Measurements from ENCODE around the gene OTOA. TPM values are rescaled to one million over a fixed set of nuclear protein-coding genes. Genes with fewer than 3 reads are reported as not detected.
"Not testable (repeated sequence)": the region's sequence is repeated elsewhere in the genome, so short reads cannot be mapped to it uniquely, and the experiment has no call there.

OTOA gene
- polyA plus RNA-seq, 1 donor, result 0.13 TPM

GRCh38 chr16:21768810-21769209 is 105.0 kb downstream of the OTOA start:
- not testable (repeated sequence) for H3K4me1 ChIP-seq (ENCODE audit: control insufficient read depth, insufficient read depth, low read length); H3K27me3 ChIP-seq (ENCODE audit: control insufficient read depth, insufficient read depth, low read length); H3K27ac ChIP-seq (ENCODE audit: low read length); DNase-seq; H3K9me3 ChIP-seq (ENCODE audit: control insufficient read depth, low read depth, low read length); H3K36me3 ChIP-seq (ENCODE audit: control insufficient read depth, insufficient read depth, low read length); H3K4me3 ChIP-seq (ENCODE audit: low read length)
- no CpG with 5 or more reads among the region's 5 CpGs for WGBS (ENCODE audit: insufficient coverage, low lambda C conversion rate)

GRCh38 chr16:21769284-21769683 is 105.5 kb downstream of the OTOA start:
- not testable (repeated sequence) for H3K4me1 ChIP-seq (ENCODE audit: control insufficient read depth, insufficient read depth, low read length); H3K36me3 ChIP-seq (ENCODE audit: control insufficient read depth, insufficient read depth, low read length); H3K9me3 ChIP-seq (ENCODE audit: control insufficient read depth, low read depth, low read length); H3K4me3 ChIP-seq (ENCODE audit: low read length); H3K27me3 ChIP-seq (ENCODE audit: control insufficient read depth, insufficient read depth, low read length); H3K27ac ChIP-seq (ENCODE audit: low read length)
- peak in 1 of 2 donors; percentile 3 for DNase-seq
- no CpG with 5 or more reads among the region's 2 CpGs for WGBS (ENCODE audit: insufficient coverage, low lambda C conversion rate)

DNA sequence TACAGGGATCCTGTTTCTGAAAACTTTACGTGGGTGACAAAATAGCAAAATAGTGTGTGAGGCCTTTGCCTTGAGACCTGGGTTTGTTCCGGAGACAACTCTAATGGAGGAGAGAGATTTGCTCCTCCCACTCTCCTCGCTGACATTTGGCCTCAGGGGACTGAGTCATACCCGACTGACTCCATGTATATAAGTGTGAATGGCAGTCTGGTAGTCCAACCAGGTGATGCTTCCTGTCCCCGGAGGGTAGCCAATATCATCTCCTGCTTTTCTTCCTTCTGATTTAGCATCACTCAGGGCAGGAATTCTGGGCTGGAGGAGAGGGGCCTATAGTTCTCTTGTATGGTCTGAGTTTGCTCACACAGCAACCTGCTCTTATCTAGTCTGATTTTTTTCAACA is 106.8 kb downstream of the OTOA start:
- H3K27me3 ChIP-seq (ENCODE audit: control insufficient read depth, insufficient read depth, low read length); H3K27ac ChIP-seq (ENCODE audit: low read length); DNase-seq; H3K36me3 ChIP-seq (ENCODE audit: control insufficient read depth, insufficient read depth, low read length); H3K4me1 ChIP-seq (ENCODE audit: control insufficient read depth, insufficient read depth, low read length); H3K9me3 ChIP-seq (ENCODE audit: control insufficient read depth, low read depth, low read length); H3K4me3 ChIP-seq (ENCODE audit: low read length): not testable (repeated sequence)
- no CpG with 5 or more reads among the region's 5 CpGs for WGBS (ENCODE audit: insufficient coverage, low lambda C conversion rate)

- not testable (repeated sequence) for H3K27me3 ChIP-seq (ENCODE audit: control insufficient read depth, insufficient read depth, low read length); H3K27ac ChIP-seq (ENCODE audit: low read length); DNase-seq; H3K9me3 ChIP-seq (ENCODE audit: control insufficient read depth, low read depth, low read length); H3K4me1 ChIP-seq (ENCODE audit: control insufficient read depth, insufficient read depth, low read length); H3K36me3 ChIP-seq (ENCODE audit: control insufficient read depth, insufficient read depth, low read length); H3K4me3 ChIP-seq (ENCODE audit: low read length)
- WGBS (ENCODE audit: insufficient coverage, low lambda C conversion rate), result no CpG with 5 or more reads among the region's 9 CpGs
Observed at GRCh38 chr16:21772547-21773206, 108.9 kb downstream of the OTOA start.

DNA sequence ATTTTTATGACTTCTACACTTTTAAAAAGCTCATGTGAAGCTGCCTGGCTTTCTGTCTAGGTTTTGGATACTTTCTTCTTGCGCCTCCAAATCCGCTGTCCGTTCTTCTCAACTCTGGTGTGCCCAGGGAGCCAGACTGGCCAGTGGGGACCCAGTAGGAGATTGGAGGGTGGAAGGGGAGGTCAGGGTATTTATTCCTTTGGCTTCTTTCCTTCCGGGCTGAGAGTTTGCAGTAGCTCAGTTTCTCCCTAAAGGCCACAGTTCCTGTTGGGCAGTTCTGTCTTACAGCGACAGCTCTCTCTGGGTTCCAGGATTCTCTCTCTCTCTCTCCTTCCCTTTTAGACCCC is 109.4 kb downstream of the OTOA start:
- H3K4me1 ChIP-seq (ENCODE audit: control insufficient read depth, insufficient read depth, low read length); DNase-seq; H3K36me3 ChIP-seq (ENCODE audit: control insufficient read depth, insufficient read depth, low read length); H3K27ac ChIP-seq (ENCODE audit: low read length); H3K27me3 ChIP-seq (ENCODE audit: control insufficient read depth, insufficient read depth, low read length); H3K4me3 ChIP-seq (ENCODE audit: low read length); H3K9me3 ChIP-seq (ENCODE audit: control insufficient read depth, low read depth, low read length): not testable (repeated sequence)
- WGBS (ENCODE audit: insufficient coverage, low lambda C conversion rate), result no CpG with 5 or more reads among the region's 5 CpGs

- not testable (repeated sequence) for H3K4me3 ChIP-seq (ENCODE audit: low read length); H3K27me3 ChIP-seq (ENCODE audit: control insufficient read depth, insufficient read depth, low read length); H3K4me1 ChIP-seq (ENCODE audit: control insufficient read depth, insufficient read depth, low read length); H3K9me3 ChIP-seq (ENCODE audit: control insufficient read depth, low read depth, low read length); H3K36me3 ChIP-seq (ENCODE audit: control insufficient read depth, insufficient read depth, low read length); DNase-seq; H3K27ac ChIP-seq (ENCODE audit: low read length)
- WGBS (ENCODE audit: insufficient coverage, low lambda C conversion rate), result no CpG with 5 or more reads among the region's 5 CpGs
Observed at GRCh38 chr16:21780525-21780924, 116.8 kb downstream of the OTOA start.

- no CpG with 5 or more reads among the region's 1 CpG for WGBS (ENCODE audit: insufficient coverage, low lambda C conversion rate)
- not testable (repeated sequence) for DNase-seq; H3K36me3 ChIP-seq (ENCODE audit: control insufficient read depth, insufficient read depth, low read length); H3K27ac ChIP-seq (ENCODE audit: low read length); H3K4me3 ChIP-seq (ENCODE audit: low read length); H3K27me3 ChIP-seq (ENCODE audit: control insufficient read depth, insufficient read depth, low read length); H3K9me3 ChIP-seq (ENCODE audit: control insufficient read depth, low read depth, low read length); H3K4me1 ChIP-seq (ENCODE audit: control insufficient read depth, insufficient read depth, low read length)
Observed at GRCh38 chr16:21790506-21790905, 126.7 kb downstream of the OTOA start.

DNA sequence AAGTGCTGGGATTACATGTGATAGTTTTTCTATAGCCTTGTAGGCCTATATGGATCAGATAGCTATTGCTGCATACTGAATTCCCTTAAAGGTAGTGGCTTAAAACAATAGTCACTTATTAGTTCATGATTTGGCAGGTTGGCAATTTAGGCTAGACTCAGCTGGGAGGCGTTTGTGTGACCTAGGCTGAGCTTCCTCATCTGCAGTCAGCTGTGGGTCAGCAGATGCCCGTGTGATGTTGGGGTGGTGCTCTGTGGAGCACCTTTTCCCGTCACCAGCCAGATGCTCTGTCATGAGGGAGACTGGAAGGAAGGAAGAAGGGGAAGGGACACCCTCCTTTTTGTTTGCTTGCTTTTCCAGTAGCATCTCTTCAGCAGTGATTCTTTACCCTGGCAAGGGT is 129.5 kb downstream of the OTOA start:
- not testable (repeated sequence) for H3K36me3 ChIP-seq (ENCODE audit: control insufficient read depth, insufficient read depth, low read length); H3K27ac ChIP-seq (ENCODE audit: low read length); H3K4me1 ChIP-seq (ENCODE audit: control insufficient read depth, insufficient read depth, low read length); H3K4me3 ChIP-seq (ENCODE audit: low read length); H3K27me3 ChIP-seq (ENCODE audit: control insufficient read depth, insufficient read depth, low read length); DNase-seq; H3K9me3 ChIP-seq (ENCODE audit: control insufficient read depth, low read depth, low read length)
- WGBS (ENCODE audit: insufficient coverage, low lambda C conversion rate), result no CpG with 5 or more reads among the region's 3 CpGs

DNA sequence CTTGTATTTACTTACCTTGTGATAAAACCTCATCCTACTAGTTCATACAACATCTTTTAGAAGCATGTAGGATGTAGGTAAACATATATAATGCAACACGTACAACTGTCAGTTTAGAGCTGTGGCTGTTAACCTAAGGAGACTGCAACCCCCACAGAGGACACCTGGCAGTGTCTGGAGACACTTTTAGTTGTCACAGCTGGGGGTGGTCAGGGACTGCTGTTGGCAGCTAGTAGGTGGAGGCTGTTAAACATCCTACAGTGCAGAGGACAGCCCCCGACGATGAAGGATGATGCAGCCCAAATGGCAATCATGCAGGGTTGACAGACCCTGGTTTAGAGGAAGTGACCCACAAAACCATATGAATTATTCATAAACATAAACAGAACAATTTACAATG is 134.8 kb downstream of the OTOA start:
- not testable (repeated sequence) for H3K9me3 ChIP-seq (ENCODE audit: control insufficient read depth, low read depth, low read length); H3K36me3 ChIP-seq (ENCODE audit: control insufficient read depth, insufficient read depth, low read length); H3K27ac ChIP-seq (ENCODE audit: low read length); H3K4me1 ChIP-seq (ENCODE audit: control insufficient read depth, insufficient read depth, low read length); H3K27me3 ChIP-seq (ENCODE audit: control insufficient read depth, insufficient read depth, low read length); DNase-seq; H3K4me3 ChIP-seq (ENCODE audit: low read length)
- no CpG with 5 or more reads among the region's 3 CpGs for WGBS (ENCODE audit: insufficient coverage, low lambda C conversion rate)

GRCh38 chr16:21801538-21802374 is 138.0 kb downstream of the OTOA start:
- H3K27ac ChIP-seq (ENCODE audit: low read length); H3K9me3 ChIP-seq (ENCODE audit: control insufficient read depth, low read depth, low read length); H3K36me3 ChIP-seq (ENCODE audit: control insufficient read depth, insufficient read depth, low read length); H3K4me1 ChIP-seq (ENCODE audit: control insufficient read depth, insufficient read depth, low read length); H3K27me3 ChIP-seq (ENCODE audit: control insufficient read depth, insufficient read depth, low read length); H3K4me3 ChIP-seq (ENCODE audit: low read length): not testable (repeated sequence)
- DNase-seq, result peak in 1 of 2 donors; percentile 1
- WGBS (ENCODE audit: insufficient coverage, low lambda C conversion rate), result no CpG with 5 or more reads among the region's 13 CpGs

DNA sequence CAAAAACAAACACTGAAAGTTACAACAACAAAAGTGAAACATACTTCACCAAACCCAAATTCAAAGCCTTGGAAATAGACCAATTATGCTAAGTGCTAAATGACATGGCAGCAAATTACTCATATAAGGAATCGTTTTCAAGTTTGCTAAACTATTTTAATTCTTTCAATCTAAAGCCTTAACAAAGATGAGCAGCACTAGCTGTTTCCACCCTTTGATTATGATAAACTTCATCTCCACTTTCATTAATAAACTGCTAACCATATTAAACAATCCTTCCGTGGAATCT is 138.6 kb downstream of the OTOA start:
- H3K9me3 ChIP-seq (ENCODE audit: control insufficient read depth, low read depth, low read length); H3K4me3 ChIP-seq (ENCODE audit: low read length); H3K36me3 ChIP-seq (ENCODE audit: control insufficient read depth, insufficient read depth, low read length); H3K27me3 ChIP-seq (ENCODE audit: control insufficient read depth, insufficient read depth, low read length); DNase-seq; H3K4me1 ChIP-seq (ENCODE audit: control insufficient read depth, insufficient read depth, low read length); H3K27ac ChIP-seq (ENCODE audit: low read length): not testable (repeated sequence)
- no CpG with 5 or more reads among the region's 2 CpGs for WGBS (ENCODE audit: insufficient coverage, low lambda C conversion rate)
